ENCODE measurements around the gene KLHL3.

Gene KLHL3

GRCh38 chr5:137753691-137754187 lies 17.9 kb upstream of the KLHL3 start:
- Mint-ChIP-seq H3K27ac (peak overlapping the region; percentile 99 to 100), H3K4me1 (peaks cover 13% of the 10 kb centered on the region), H3K27me3 (no peaks in the 10 kb centered on the region), H3K4me3 (peak overlapping the region; percentile 94 to 97), H3K9me3 (no peaks in the 10 kb centered on the region)
- no peak for DNase-seq
- peak; percentile 11 for ATAC-seq

DNA sequence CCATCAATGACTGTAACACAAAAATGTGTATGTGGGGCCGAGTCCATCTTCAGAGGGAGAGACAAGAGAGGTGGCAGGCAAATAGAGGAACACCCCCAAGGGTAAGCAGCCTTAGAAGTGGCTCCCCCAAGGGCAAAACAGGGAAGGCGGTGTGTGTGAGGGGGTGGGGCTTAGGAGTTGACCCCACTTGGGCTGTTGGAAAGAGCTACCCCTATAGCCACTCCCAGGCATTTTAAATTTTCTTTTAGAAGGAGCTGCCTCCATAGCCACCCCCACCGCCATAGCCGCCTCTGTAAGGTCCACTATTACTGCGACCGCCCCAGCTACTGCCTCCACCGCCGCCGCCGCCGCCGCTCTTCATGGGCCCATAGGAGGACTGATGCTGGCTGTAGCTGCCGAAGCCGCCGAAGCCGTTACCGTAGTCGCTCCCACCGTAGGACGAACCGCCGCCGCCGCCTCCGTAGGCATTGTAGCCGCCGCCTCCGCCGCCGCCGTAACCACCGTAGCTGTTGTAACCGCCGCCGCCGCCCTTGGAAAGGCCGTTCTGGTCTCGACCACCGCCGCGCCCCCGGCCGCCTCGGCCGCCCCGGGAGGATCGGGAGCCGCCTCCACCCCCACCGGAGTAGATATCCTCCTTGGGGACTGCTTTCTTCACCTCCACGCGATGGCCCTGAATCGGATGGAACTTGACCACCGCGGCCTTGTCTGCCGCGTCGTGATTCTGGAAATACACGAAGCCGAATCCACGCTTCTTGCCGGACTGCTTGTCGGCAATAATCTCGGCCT lies 17.2 kb upstream of the KLHL3 start:
- H3K27ac Mint-ChIP-seq: peak overlapping the region; percentile 99 to 100
- peak overlapping the region; percentile 94 to 97 for H3K4me3 Mint-ChIP-seq
- H3K4me1 Mint-ChIP-seq: peaks cover 13% of the 10 kb centered on the region
- DNase-seq: peak; percentile 44 to 54
- H3K9me3 Mint-ChIP-seq: no peaks in the 10 kb centered on the region
- ATAC-seq: no peak
- no peaks in the 10 kb centered on the region for H3K27me3 Mint-ChIP-seq

DNA sequence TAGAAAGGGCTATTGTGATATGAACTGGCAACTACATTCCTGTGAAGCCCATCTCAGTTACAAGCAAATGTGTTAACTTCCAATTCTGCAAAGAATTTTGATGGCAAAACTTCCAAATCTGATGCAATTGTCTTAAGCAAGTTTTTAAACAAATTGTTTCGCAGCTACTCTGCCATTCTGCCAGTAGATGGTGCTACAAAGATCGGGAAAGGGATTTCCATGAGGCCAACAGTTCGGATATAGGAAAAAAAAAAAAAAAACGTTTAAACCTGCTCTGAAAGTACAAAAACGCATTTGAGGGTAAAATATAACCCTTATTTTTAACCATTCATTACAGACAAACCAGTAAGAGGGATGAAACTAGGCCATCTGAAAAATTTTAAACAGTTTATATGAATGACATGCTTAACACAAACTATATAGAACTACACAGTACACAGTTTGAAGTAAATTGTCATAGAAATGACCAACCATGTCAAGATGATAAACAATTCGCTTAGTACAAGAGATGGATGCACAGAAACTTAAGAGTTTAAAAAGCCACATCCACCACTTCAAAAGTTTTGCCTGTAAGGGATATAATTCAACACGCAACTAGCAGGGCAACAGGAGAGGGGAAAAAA lies 16.1 kb upstream of the KLHL3 start:
- ATAC-seq (no peak), DNase-seq (no peak)
- H3K4me3 Mint-ChIP-seq: peak overlapping the region; percentile 94 to 97

GRCh38 chr5:137750436-137750835 lies 14.5 kb upstream of the KLHL3 start:
- ATAC-seq (no peak), DNase-seq (no peak)
- H3K27ac Mint-ChIP-seq: no peak overlapping the region
- H3K4me1 Mint-ChIP-seq: peaks cover 13% of the 10 kb centered on the region
- no peaks in the 10 kb centered on the region for H3K27me3 Mint-ChIP-seq
- H3K4me3 Mint-ChIP-seq: peak overlapping the region; percentile 56 to 94
- H3K9me3 Mint-ChIP-seq: no peaks in the 10 kb centered on the region

More for the DNA sequence above, 16.1 kb upstream of the KLHL3 start:
- Mint-ChIP-seq H3K27me3 (no peaks in the 10 kb centered on the region), H3K9me3 (no peaks in the 10 kb centered on the region), H3K4me1 (peaks cover 13% of the 10 kb centered on the region), H3K27ac (peak overlapping the region; percentile 29 to 93)

DNA sequence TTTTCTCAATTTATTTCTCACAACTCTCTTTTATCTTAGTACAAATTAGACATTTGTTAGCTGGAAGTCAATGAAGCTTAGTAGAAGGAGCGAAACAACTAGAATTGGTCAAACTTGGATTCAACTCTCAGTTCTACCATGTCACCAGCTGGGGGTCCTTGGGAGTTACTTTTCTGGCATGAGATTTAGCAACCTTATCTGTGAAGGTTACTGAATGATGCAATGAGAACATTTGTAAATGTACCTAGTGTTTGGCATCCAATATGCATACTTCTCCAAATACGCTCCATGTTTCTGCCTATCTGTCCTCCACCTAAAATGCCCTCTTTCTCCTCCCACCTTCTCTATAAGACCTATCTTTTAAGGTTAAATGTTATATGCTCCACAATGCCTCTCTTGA lies 12.0 kb upstream of the KLHL3 start:
- ATAC-seq (no peak), DNase-seq (no peak)
- H3K4me3 Mint-ChIP-seq: no peak overlapping the region
- no peaks in the 10 kb centered on the region for H3K9me3 Mint-ChIP-seq
- H3K27ac Mint-ChIP-seq: no peak overlapping the region
- H3K27me3 Mint-ChIP-seq: no peaks in the 10 kb centered on the region
- peaks cover 7% of the 10 kb centered on the region for H3K4me1 Mint-ChIP-seq

DNA sequence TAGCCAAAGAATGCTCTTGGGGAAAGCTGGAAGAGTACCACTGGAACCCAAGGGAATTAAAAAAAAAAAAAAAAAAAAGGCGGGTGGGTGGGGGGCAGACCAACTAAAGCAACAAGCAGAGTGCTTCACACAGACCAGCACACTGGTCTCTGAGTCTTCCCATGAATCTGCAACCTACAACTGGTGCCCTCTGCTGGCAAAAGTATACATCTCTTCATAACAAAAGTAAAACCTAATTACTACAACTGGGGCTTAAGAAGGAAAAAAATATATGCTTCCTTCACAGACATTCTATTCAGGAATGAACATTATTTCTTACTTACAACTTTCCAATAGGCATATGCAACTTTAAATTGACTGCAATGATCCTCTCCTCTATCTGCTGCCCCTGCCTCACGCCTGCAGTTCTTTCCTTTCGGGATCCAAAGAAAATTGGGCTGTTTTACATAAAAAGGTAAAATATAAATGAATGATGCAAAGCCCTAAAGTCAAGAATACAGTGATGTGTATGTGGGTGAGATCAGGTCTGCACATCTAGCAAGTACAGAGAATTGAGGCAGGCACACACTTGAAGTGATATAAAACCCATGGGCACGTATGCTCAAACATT lies 7.2 kb upstream of the KLHL3 start:
- Mint-ChIP-seq H3K27me3 (no peaks in the 10 kb centered on the region), H3K4me3 (no peak overlapping the region), H3K4me1 (peaks cover 9% of the 10 kb centered on the region), H3K27ac (no peak overlapping the region), H3K9me3 (peaks cover under 1 to 12% of the 10 kb centered on the region in 2 donors)
- peak; percentile 45 to 50 for DNase-seq
- ATAC-seq: peak; percentile 77

DNA sequence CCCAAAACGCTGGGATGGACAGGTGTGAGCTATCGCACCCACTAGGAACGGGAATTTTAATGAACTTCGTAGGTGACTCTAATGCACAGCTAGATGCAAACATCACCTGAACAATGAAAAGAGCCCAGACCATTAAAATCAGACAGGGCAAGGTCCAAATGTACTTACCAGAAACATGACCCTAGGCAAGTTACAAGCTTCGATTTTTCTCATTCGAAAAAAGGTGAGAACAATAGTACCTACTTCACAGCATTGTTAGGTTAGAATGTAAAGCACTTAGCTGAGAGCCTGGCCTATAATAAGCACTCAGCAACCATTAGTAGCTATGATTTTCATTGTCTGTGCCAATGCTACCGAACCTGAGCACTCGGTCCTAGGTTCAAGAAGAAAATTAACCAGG lies 5.8 kb upstream of the KLHL3 start:
- DNase-seq: no peak
- Mint-ChIP-seq H3K9me3 (peaks cover 7 to 12% of the 10 kb centered on the region in 2 donors), H3K27ac (no peak overlapping the region), H3K4me3 (no peak overlapping the region), H3K4me1 (peaks cover 9% of the 10 kb centered on the region), H3K27me3 (no peaks in the 10 kb centered on the region)
- ATAC-seq: no peak

DNA sequence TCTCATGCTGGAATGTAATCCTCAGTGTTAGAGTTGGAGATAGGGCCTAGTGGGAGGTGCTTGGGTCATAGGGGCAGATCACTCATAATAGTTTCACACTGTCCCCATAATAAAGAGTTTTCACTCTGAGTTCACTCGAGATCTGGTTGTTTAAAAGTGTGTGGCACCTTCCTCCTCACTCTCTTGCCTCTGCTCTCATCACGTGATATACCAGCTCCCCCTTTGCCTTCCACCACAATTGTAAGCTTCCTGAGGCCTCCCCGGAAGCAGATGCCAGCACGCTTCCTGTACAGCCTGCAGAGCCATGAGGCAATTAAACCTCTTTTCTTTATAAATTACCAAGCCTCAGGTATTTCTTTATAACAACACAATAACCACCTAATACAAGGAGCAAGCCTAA lies 3.8 kb upstream of the KLHL3 start:
- Mint-ChIP-seq H3K4me3 (no peak overlapping the region), H3K4me1 (peaks cover 9% of the 10 kb centered on the region), H3K27ac (peak overlapping the region in 1 of 2 donors; percentile 14), H3K9me3 (peaks cover 7 to 12% of the 10 kb centered on the region in 2 donors), H3K27me3 (no peaks in the 10 kb centered on the region)
- ATAC-seq (no peak), DNase-seq (no peak)

DNA sequence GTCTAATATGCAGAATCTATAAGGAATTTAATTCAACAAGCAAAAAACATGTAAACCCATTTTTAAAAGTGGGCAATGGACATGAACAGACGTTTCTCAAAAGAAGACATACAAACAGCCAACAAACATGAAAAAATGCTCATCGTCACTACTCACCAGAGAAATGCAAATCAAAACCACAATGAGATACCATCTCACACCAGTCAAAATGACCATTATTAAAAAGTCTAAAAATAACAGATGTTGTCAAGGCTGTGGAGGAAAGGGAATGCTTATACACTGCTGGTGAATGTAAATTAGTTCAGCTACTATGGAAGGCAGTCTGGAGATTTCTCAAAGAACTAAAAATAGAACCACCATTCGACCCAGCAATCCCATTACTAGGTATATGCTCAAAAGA lies 3.1 kb upstream of the KLHL3 start:
- Mint-ChIP-seq H3K27ac (no peak overlapping the region), H3K4me3 (no peak overlapping the region)

GRCh38 chr5:137737349-137738131 lies 1.7 kb upstream of the KLHL3 start:
- Mint-ChIP-seq H3K9me3 (peaks cover 7 to 12% of the 10 kb centered on the region in 2 donors), H3K27me3 (no peaks in the 10 kb centered on the region), H3K4me3 (no peak overlapping the region), H3K27ac (peak overlapping the region; percentile 92), H3K4me1 (peaks cover 9% of the 10 kb centered on the region)
- ATAC-seq: peak; percentile 73
- peak in 1 of 2 donors; percentile 37 for DNase-seq

More for the DNA sequence above, 3.1 kb upstream of the KLHL3 start:
- Mint-ChIP-seq H3K9me3 (peaks cover 7 to 12% of the 10 kb centered on the region in 2 donors), H3K4me1 (peaks cover 9% of the 10 kb centered on the region), H3K27me3 (no peaks in the 10 kb centered on the region)
- ATAC-seq (no peak), DNase-seq (no peak)

DNA sequence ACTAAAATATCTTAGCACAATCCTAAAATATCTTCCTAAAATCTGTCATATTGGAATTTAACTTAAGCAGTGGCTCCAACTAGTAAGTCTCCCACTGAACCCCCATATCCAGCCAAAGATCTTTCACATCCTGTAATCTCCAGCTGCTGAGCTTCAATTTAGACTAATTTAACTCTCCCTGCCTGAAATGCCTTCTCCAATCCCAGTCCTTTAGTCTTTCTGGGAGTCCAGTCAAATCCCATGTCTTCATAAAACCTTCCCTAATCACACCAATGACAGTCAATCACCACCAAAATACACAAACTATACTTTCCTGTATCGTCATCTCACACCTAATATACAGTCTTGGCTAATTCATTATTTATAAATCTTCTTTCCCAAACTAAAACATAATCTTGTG lies 607 bp upstream of the KLHL3 start:
- Mint-ChIP-seq H3K4me1 (peaks cover 18% of the 10 kb centered on the region), H3K4me3 (no peak overlapping the region), H3K9me3 (peaks cover 7 to 12% of the 10 kb centered on the region in 2 donors), H3K27ac (no peak overlapping the region), H3K27me3 (no peaks in the 10 kb centered on the region)
- DNase-seq (no peak), ATAC-seq (no peak)

DNA sequence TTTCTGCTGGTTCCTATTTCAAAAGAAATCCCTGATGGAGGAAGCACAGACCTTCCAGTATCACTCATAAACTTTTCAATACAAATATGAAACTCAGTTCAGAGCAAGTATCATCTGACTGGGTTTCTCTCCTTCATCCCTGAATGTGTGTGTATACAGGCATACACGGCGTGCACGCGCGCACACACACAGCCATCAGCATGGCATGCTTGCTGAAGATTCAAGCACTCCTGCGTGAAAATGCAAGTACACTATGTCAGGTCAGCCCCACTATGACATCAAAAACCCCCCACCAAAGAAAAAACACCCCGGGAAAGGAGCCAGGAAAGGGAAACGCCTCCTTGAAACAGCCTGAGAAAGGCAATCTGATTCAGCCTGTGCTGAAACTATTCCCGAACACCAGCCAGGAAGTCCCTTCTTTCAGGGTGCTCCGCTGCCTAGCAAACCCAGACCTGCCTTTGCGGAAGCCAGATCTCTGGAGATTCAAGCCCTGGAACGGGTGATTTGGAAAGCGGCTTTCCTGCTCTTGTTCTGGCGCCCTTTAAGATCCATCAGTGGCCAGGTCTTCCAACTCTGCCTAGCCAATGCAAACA lies 831 bp downstream of the KLHL3 start:
- peaks cover 28% of the 10 kb centered on the region for H3K4me1 Mint-ChIP-seq
- no peaks in the 10 kb centered on the region for H3K27me3 Mint-ChIP-seq
- peak; percentile 14 for ATAC-seq
- peaks cover 7 to 12% of the 10 kb centered on the region in 2 donors for H3K9me3 Mint-ChIP-seq
- DNase-seq: no peak
- H3K27ac Mint-ChIP-seq: no peak overlapping the region
- no peak overlapping the region for H3K4me3 Mint-ChIP-seq

DNA sequence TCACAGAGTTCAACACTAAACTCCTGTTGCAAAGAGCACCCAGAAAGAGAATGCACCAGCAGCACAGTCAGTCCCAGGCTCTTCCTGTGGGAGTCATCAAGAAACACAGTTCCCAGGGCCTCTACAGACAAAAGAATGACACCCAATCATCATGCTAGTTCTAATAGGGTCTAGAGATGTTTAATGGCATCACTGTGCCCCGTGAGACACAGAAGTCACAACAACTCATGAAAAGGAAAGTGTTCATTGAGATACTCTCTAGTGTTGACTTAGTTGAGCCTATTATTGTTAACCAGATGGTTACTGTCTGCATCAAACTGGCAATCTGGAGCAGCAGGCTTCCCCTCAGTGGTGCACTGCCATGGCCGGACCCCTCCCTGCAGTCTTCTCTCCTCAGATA lies 1.6 kb downstream of the KLHL3 start:
- Mint-ChIP-seq H3K9me3 (peaks cover 5 to 7% of the 10 kb centered on the region in 2 donors), H3K4me3 (no peak overlapping the region), H3K27me3 (no peaks in the 10 kb centered on the region), H3K4me1 (peaks cover 23% of the 10 kb centered on the region), H3K27ac (no peak overlapping the region)
- no peak for DNase-seq
- no peak for ATAC-seq

GRCh38 chr5:137733922-137734321 lies 2.0 kb downstream of the KLHL3 start:
- no peak overlapping the region for H3K27ac Mint-ChIP-seq
- peaks cover under 1 to 7% of the 10 kb centered on the region in 2 donors for H3K9me3 Mint-ChIP-seq
- peaks cover 22% of the 10 kb centered on the region for H3K4me1 Mint-ChIP-seq
- DNase-seq (no peak), ATAC-seq (no peak)
- no peaks in the 10 kb centered on the region for H3K27me3 Mint-ChIP-seq
- no peak overlapping the region for H3K4me3 Mint-ChIP-seq

GRCh38 chr5:137733006-137733405 lies 2.9 kb downstream of the KLHL3 start:
- DNase-seq: no peak
- Mint-ChIP-seq H3K27ac (no peak overlapping the region), H3K27me3 (no peaks in the 10 kb centered on the region), H3K4me1 (peaks cover 22% of the 10 kb centered on the region), H3K9me3 (peaks cover 0 to 5% of the 10 kb centered on the region in 2 donors), H3K4me3 (no peak overlapping the region)
- ATAC-seq: no peak
